CD4-positive, alpha-beta T cell treated with Interleukin-6 at 100 ng/mL for 8 hours (primary cell): ENCODE results near the gene LAMB4.

ENCODE experiments used
- DNase-seq: peaks from one replicate; pipeline ENCODE4 v3.0.0-alpha.2; 2020; ENCODE audit warnings: mixed read lengths, low spot score

The LAMB4 gene

DNA sequence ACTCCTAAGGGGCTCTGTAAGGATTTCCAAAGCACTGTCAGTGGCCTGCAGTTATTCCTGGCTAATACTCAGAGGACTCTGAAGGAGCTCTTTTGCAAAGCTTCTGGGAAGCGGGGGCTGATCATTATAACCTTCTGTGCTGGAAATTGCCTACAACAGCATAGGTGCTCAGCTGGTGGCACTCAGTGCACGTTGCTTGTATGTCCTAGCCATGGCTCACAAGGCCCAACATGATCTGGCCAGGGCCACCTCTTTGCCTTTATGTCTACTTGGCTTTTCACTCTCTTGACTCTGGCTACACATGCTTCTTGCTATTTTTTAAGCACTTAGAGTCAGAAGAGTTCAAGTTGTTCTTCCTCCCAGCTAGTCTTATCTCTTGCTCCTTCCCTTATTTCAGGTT lies 17.5 kb downstream of the LAMB4 start:
- DNase-seq: no peak

DNA sequence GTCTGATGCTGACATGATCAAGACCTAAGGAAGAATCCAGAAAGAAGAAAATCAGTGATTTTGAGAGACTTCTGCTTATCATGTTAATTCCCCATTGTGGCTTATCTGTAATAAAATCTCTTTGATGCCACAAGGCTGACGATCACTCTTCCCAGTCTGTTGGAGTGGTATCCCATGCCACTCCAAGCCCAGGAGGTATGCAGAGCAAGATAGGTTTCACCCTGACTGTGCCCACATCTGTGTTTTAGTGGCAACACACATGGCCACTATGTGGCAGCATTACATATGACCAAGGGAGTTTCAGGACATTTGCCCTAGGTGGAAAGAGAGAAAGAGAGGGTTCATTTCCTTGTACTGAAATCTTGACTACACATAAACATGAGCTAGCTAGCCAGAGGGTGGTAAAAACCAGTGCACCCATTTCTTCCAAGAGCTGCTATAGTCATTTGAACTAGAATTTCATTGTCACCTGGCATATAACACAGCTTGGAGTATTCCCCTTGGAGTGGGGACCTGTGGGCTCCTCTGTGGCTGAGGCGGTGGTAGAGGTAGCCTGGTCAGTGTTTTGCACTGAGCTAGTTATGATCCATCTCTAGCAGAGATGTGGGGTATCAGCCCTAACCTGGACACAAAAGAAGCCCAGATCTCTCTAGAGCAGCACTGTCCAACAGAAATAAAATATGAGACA lies 20.8 kb downstream of the LAMB4 start:
- DNase-seq: no peak

GRCh38 chr7:108108131-108108530 lies 22.0 kb downstream of the LAMB4 start:
- DNase-seq: no peak

DNA sequence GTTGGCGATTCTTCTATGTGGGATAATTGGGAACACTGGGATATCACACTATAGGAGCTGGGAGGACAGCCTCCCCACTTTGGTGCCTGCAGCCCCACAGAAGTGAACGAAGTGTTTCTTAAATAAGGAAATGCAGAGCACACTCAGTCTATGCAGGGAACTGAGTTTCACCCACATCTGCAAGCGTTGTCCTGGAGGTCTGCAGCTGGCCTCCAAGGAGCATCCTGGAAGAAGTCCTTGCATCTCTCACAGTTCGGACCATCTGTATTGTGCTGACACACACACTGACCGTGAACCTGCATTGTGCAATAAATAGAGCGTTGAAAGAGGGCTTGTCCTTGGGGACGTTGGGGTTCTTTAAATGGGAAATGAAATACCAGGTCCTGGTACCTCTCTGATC lies 25.8 kb downstream of the LAMB4 start:
- DNase-seq: no peak

GRCh38 chr7:108103558-108104298 lies 26.4 kb downstream of the LAMB4 start:
- no peak for DNase-seq

GRCh38 chr7:108102671-108103312 lies 27.4 kb downstream of the LAMB4 start:
- DNase-seq: no peak

DNA sequence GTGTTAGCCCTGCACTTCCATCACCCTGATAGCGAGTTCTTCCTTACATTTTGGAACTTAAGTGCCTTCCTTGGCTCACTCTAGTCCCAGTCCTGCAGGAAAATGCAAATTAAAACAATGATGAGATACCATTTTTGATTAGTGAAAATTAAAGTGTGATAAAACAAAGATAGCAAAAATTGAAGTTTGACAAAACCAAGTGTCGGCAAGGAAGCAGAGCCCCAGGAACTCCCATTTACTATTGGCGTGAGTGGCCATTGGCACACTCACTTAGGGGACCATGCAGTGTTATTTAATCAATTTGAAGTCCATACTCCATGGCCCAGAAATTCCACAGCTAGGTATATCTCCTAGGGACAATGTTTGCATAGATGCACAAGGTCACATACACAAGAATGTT lies 28.4 kb downstream of the LAMB4 start:
- no peak for DNase-seq

GRCh38 chr7:108099713-108100112 lies 30.4 kb downstream of the LAMB4 start:
- no peak for DNase-seq

GRCh38 chr7:108097703-108098102 lies 32.5 kb downstream of the LAMB4 start:
- no peak for DNase-seq

- DNase-seq: no peak
Measured at GRCh38 chr7:108096996-108097395, 33.2 kb downstream of the LAMB4 start.

GRCh38 chr7:108094933-108095710 lies 35.0 kb downstream of the LAMB4 start:
- DNase-seq: no peak

GRCh38 chr7:108094346-108094745 lies 35.8 kb downstream of the LAMB4 start:
- DNase-seq: no peak

- DNase-seq: no peak
Measured at GRCh38 chr7:108093851-108094331, 36.3 kb downstream of the LAMB4 start.

DNA sequence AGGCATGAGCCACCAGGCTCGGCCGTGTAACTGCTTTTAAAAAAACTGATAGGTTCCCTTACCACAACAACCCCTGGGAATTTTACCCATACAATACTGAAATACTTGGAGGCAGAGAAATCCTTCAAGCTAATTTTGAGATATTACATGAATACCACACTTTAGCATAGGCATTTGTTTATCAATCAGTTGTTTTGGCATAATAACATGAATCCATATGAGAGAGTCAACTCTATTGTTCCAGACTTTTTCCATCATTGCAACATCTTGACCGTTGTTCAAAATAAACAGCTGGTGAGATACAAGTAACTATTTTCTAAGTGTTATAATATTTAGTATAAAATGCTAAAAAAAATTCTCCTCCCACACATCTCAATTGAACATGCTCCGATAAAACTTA lies 36.8 kb downstream of the LAMB4 start:
- DNase-seq: no peak

DNA sequence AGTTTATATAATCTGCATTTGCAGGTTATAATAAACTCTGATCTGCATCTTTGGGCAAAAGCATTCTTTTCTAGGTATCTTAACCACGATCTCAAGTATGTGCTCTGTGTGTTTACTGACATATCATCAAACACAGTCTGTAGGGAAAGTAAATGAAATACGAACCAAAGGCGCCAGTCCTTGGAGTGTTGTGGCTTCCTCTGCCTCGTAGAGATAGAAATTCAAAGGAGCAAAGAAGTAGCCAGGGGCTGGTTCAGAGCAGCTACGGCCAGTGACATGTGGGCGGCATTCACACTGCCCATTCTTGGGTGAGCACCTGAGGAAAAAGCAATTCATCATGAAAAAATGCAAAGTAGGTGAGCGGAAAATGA lies 38.7 kb downstream of the LAMB4 start:
- no peak for DNase-seq

DNA sequence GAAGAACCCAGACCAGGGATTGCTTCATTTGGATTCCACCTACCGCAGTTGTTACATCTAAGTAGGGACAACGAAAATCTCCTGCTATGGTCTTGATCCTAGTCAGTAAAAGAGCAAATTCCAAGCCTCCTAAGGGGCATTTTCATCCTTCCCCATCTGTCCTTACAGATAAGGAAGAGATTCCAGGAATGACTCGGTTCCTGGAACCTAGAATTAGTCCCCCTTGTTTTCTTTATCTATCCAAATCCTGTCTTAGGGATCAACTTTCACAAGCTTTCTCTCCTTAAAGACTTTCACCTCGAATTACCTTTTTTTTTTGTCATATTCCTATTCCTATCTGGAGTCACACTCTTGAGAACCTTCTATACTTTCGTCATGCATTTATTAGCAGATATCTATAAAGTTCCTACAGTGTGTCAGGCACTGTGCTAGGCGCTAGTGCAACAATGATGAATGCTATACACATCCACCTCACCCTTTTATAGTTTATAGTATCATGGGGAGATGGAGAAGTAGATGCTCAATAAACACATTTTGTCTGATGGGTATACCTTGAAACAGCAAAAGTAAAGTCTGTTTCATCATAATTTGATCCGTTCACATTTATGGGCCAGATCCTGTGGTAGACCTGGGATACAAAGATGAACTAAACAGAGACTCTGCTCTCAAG lies 39.2 kb downstream of the LAMB4 start:
- DNase-seq: no peak

DNA sequence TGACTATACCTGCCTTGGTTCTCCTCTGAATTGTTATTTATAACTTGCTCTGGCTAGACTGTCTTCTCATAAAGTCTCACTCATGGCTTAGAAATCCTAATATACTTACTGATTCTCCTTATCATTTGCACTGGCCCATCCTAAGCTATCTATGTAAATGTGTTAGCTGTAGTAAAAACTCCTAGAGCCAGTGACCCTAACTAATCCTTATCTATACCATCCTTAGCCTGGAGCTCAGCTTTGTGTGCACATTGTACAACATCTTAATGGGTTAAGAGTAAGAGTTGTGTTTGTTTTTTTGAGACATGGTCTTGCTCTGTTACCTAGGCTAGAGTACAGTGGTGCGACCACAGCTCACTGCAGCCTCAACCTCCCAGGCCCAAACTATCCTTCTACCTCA lies 40.8 kb downstream of the LAMB4 start:
- DNase-seq: no peak

GRCh38 chr7:108088729-108089128 lies 41.4 kb downstream of the LAMB4 start:
- no peak for DNase-seq

DNA sequence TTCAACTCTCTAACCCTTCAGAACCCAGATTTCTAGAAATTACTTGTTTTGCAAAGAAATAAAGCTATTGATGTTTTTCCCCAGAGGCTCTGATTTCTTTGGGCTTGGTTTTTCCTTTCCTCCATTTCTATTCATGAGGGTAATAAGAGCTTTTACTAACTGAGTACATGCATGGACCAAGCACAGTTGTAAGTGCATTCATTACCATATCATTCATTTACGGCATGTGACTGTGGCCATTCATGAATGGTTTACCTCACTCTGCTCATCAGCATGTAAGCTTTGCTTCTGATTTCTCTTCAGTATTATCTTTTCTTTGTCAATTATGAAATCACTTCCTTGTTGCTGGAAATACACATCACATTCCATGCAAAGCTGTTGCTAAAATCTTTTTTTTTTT lies 42.4 kb downstream of the LAMB4 start:
- no peak for DNase-seq

DNA sequence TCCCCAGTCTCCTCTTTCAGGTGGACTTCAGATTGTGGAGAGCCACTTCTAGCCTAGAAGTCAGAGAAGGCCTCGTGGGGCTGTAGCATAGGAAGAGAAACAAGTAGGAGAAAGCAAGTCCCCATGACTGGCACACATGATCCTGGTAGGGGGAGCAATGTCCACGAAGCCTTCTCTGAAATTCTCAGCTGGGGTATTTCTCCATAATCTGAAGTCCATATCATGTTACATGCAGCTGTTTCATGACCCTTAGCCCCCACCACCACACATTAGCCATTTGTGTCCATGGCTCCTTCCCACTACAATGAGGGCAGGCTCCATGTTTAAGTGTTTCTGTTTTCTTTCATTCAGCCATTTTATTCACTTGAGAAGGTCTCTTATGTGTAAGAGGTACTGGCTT lies 43.2 kb downstream of the LAMB4 start:
- DNase-seq: no peak

DNA sequence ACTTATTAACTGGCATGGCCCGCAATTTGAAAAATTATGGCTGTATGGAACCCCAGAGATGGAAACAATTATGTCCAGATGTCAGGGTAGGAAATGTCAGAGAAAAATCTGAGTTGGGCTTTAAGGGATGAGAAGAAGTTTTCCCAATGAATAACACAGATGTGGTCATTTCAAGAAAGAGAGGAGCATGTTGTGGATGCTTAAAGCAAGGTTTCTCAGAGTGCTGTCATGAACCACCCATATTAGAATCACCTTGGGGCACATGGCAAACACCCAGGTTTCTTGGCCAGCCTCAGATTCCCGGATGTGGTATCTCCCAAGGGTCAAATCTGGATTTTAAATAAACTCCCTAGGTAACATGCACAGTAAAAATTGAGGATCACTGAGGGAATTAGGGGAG lies 43.6 kb downstream of the LAMB4 start:
- no peak for DNase-seq

DNA sequence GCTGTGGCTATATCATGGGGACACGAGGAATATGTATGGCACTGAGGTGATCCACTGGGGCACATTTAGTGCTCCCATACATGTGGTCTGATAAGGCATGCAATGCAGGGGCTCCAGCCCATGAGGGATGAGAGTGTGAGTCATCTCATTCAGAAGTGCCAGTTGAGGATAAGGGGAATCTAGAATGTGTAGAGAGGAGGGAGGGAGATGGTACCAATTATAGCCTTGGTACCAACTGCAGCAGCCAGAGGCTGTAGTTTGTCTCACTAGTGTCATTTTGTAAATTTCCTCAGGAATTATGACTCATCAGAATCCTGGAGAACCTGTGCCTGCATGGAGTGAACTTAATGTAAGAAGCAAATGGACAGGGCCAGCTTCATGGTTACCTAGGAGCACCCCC lies 46.2 kb downstream of the LAMB4 start:
- DNase-seq: no peak
